K562 (cell line): ENCODE data around the gene NUP214.
"Not testable (repeated sequence)": the region's sequence is repeated elsewhere in the genome, so short reads cannot be mapped to it uniquely, and the experiment has no call there.

Experiments
- BMI1 ChIP-seq: fragments of 150-350 bp; IDR thresholded peaks from 2 replicates; pipeline ENCODE4 v1.6.1; 2014; ENCODE audit warnings: low read length
- CTCF ChIP-seq, 3 experiments: IDR thresholded peaks in 2 of 3; conservative IDR thresholded peaks in 1 of 3; 2 replicates each; pipeline ENCODE4 v1.5.1; 2011 to 2012; ENCODE audit warnings: low read length in 3 of 3, mild to moderate bottlenecking in 3 of 3, control low read depth in 2 of 3, improper control_type of control experiment in 1 of 3, inconsistent platforms in 1 of 3, low read depth in 1 of 3, mixed read lengths in 1 of 3, moderate library complexity in 1 of 3; ENCODE audit not compliant: insufficient read depth in 2 of 3
- E2F4 ChIP-seq: sonication (generic); formaldehyde crosslinking; IDR thresholded peaks from 2 replicates; pipeline ENCODE4 v1.8.0; 2022; ENCODE audit warnings: mild to moderate bottlenecking, low read depth, missing genetic modification reagents
- MTA2 ChIP-seq: fragments of 450-650 bp; IDR thresholded peaks from 2 replicates; pipeline ENCODE4 v1.6.1; 2016; ENCODE audit warnings: low read depth
- POLR2A ChIP-seq: fragments of 450-650 bp; conservative IDR thresholded peaks from 2 replicates; pipeline ENCODE4 v1.6.1; 2016
- SMAD3 ChIP-seq: fragments of 450-650 bp; formaldehyde crosslinking; conservative IDR thresholded peaks from 2 replicates; pipeline ENCODE4 v1.4.0; 2020; ENCODE audit warnings: mild to moderate bottlenecking
- SREBF2 ChIP-seq: sonication (generic); formaldehyde crosslinking; IDR thresholded peaks from 2 replicates; pipeline ENCODE4 v1.4.0; 2020; ENCODE audit warnings: mild to moderate bottlenecking, missing genetic modification reagents

- TF ChIP-seq MTA2; POLR2A; CTCF (IDR thresholded peaks at IDR 0.05 in 2 of 3, conservative IDR thresholded peaks at IDR 0.05 in 1 of 3; ENCODE audit: insufficient read depth in 2 of 3, low read depth in 1 of 3, low read length in 3 of 3); E2F4 (CRISPR knock-in tag); BMI1; SMAD3 (CRISPR knock-in tag); SREBF2: not testable (repeated sequence)
Measured at GRCh38 chr9:131099845-131100244, 25.5 kb upstream of the NUP214 start.
